ENCODE results near the gene FOXL3.

The FOXL3 gene

DNA sequence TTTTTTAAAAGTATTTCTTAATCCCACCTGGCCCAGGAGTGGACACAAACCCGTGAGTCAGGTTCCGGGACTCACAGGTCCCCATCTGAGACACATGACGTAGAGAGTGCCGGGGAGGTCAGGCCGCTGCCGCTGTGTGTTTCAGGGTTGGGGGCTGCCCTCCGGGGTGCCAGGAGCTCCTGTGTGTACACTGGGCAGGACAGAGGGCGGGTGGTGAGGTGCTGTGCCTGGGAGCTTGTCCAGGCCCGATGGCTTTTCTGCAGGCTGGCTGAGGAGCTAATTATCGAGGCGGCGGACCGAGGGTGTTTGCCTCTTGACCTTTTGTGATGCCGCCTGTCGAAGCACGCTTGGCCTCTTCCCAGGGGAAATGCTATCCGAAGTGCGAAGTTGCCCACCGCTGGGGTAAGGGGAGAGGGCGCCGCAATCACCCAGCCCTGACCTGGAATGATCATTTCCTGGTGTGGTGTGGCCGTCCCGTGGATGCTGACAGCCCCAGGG, 42.1 kb downstream of the FOXL3 start:
- TF ChIP-seq, protein P1, sequence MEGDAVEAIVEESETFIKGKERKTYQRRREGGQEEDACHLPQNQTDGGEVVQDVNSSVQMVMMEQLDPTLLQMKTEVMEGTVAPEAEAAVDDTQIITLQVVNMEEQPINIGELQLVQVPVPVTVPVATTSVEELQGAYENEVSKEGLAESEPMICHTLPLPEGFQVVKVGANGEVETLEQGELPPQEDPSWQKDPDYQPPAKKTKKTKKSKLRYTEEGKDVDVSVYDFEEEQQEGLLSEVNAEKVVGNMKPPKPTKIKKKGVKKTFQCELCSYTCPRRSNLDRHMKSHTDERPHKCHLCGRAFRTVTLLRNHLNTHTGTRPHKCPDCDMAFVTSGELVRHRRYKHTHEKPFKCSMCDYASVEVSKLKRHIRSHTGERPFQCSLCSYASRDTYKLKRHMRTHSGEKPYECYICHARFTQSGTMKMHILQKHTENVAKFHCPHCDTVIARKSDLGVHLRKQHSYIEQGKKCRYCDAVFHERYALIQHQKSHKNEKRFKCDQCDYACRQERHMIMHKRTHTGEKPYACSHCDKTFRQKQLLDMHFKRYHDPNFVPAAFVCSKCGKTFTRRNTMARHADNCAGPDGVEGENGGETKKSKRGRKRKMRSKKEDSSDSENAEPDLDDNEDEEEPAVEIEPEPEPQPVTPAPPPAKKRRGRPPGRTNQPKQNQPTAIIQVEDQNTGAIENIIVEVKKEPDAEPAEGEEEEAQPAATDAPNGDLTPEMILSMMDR (IDR thresholded peaks at IDR 0.05): no peak
- H3K36me3 ChIP-seq (ENCODE audit: control insufficient read depth, insufficient read depth, low read length): no peaks in the 10 kb centered on the region
- H2AFZ ChIP-seq: no peak overlapping the region
- H3K27me3 ChIP-seq (ENCODE audit: control insufficient read depth, insufficient read depth, low read length): no peaks in the 10 kb centered on the region
- H3K27ac ChIP-seq: no peak overlapping the region
- no peak overlapping the region for H3K9ac ChIP-seq
- H3K79me2 ChIP-seq: no peaks in the 10 kb centered on the region
- H3K4me3 ChIP-seq (ENCODE audit: low read depth, low read length): no peak overlapping the region
- H3K4me2 ChIP-seq (ENCODE audit: low read length): no peak overlapping the region
- no peaks in the 10 kb centered on the region for H3K4me1 ChIP-seq
- no peaks in the 10 kb centered on the region for H3K9me3 ChIP-seq (ENCODE audit: control insufficient read depth, low read length)

- Histone ChIP-seq H3K9ac (no peak overlapping the region), H3K27me3 (ENCODE audit: control insufficient read depth, insufficient read depth, low read length) (no peaks in the 10 kb centered on the region), H3K4me1 (no peaks in the 10 kb centered on the region), H3K4me2 (ENCODE audit: low read length) (peak overlapping the region; percentile 83), H3K27ac (no peak overlapping the region), H3K9me3 (ENCODE audit: control insufficient read depth, low read length) (no peaks in the 10 kb centered on the region), H3K36me3 (ENCODE audit: control insufficient read depth, insufficient read depth, low read length) (no peaks in the 10 kb centered on the region), H2AFZ (peak overlapping the region; percentile 81), H3K4me3 (ENCODE audit: low read depth, low read length) (peak overlapping the region; percentile 40), H3K79me2 (no peaks in the 10 kb centered on the region)
- TF ChIP-seq, protein P1 (IDR thresholded peaks at IDR 0.05): peak; percentile 94
Observed at GRCh38 chr7:332646-333392, 42.8 kb downstream of the FOXL3 start.

GRCh38 chr7:333393-333764, 43.4 kb downstream of the FOXL3 start:
- Histone ChIP-seq H3K27me3 (ENCODE audit: control insufficient read depth, insufficient read depth, low read length) (no peaks in the 10 kb centered on the region), H3K27ac (no peak overlapping the region), H3K79me2 (no peaks in the 10 kb centered on the region), H3K4me3 (ENCODE audit: low read depth, low read length) (peak overlapping the region; percentile 40), H3K36me3 (ENCODE audit: control insufficient read depth, insufficient read depth, low read length) (no peaks in the 10 kb centered on the region), H3K9me3 (ENCODE audit: control insufficient read depth, low read length) (no peaks in the 10 kb centered on the region), H2AFZ (peak overlapping the region; percentile 81), H3K4me2 (ENCODE audit: low read length) (peak overlapping the region; percentile 83), H3K9ac (no peak overlapping the region), H3K4me1 (no peaks in the 10 kb centered on the region)
- TF ChIP-seq, protein P1 (IDR thresholded peaks at IDR 0.05): no peak

- Histone ChIP-seq H3K9me3 (ENCODE audit: control insufficient read depth, low read length) (no peaks in the 10 kb centered on the region), H3K36me3 (ENCODE audit: control insufficient read depth, insufficient read depth, low read length) (no peaks in the 10 kb centered on the region), H3K4me1 (no peaks in the 10 kb centered on the region), H3K9ac (no peak overlapping the region), H2AFZ (no peak overlapping the region), H3K27me3 (ENCODE audit: control insufficient read depth, insufficient read depth, low read length) (no peaks in the 10 kb centered on the region), H3K4me3 (ENCODE audit: low read depth, low read length) (no peak overlapping the region), H3K4me2 (ENCODE audit: low read length) (no peak overlapping the region), H3K27ac (no peak overlapping the region), H3K79me2 (no peaks in the 10 kb centered on the region)
- TF ChIP-seq, protein P1 (IDR thresholded peaks at IDR 0.05): no peak
Observed at GRCh38 chr7:334618-335357, 44.8 kb downstream of the FOXL3 start.
